Pancreas (tissue), 10 donors: ENCODE data around the gene EBF3. TPM values are rescaled to one million over a fixed set of nuclear protein-coding genes. Genes with fewer than 3 reads are reported as not detected.

Source experiments
- ATAC-seq, 4 donors: fragments of 200-7000 bp; cut with Tn5 transposase; one replicate each; pipeline versions ENCODE4 v1.8.0 to v1.9.1; 2020; ENCODE audit warnings: mild to moderate bottlenecking in 4 of 4, moderate library complexity in 4 of 4
- DNase-seq, 6 donors: peaks; one replicate each; pipeline ENCODE4 v3.0.0-alpha.2; 2020
- FAIRE-seq: peaks from 2 replicates; lab custom pipeline; 2012; peaks lifted over from hg19 to GRCh38; lab: Jason Lieb, UNC
- H3K27ac ChIP-seq, 4 donors: fragments of 200-600 bp; sonication (generic); 1 replicate in 3 of 4; 2 replicates in 1 of 4; pipeline versions ENCODE4 v1.5.0 to v1.8.0; 2020
- H3K27me3 ChIP-seq, 4 donors: fragments of 200-600 bp; one replicate each; pipeline ENCODE4 v1.8.0; 2021
- H3K36me3 ChIP-seq, 3 donors: fragments of 200-600 bp; sonication (generic) in 1 of 3; one replicate each; pipeline versions ENCODE4 v1.5.0 to v1.8.0; 2020 to 2021
- H3K4me1 ChIP-seq, 3 donors: fragments of 200-600 bp; one replicate each; pipeline ENCODE4 v1.8.0; 2021
- H3K4me3 ChIP-seq, 4 donors: fragments of 200-600 bp; sonication (generic) in 2 of 4; one replicate each; pipeline versions ENCODE4 v1.5.0 to v1.8.0; 2020 to 2021
- H3K9me3 ChIP-seq, 4 donors: fragments of 200-600 bp; one replicate each; pipeline ENCODE4 v1.8.0; 2021
- CTCF ChIP-seq, 4 donors: fragments of 200-600 bp; sonication (generic) in 3 of 4; IDR thresholded peaks; one replicate each; pipeline versions ENCODE4 v1.5.0 to v1.8.0; 2021; ENCODE audit warnings: antibody characterized with exemption in 4 of 4
- WGBS, 2 donors: extraction: QIAGEN DNeasy Blood & Tissue Kit; methylation state at CpG; one replicate each; pipeline ENCODE4 v1.1.7; 2013; 5-methylcytosine and 5-hydroxymethylcytosine counted together
- intact Hi-C, 3 donors: fragments of 100-400 bp; cut with DNase I; formaldehyde crosslinking; loops; one replicate each; pipeline versions ENCODE4 v1.11.1 to v1.14.2; 2022
- polyA plus RNA-seq, 2 donors: library from polyadenylated mRNA; stranded (reverse); fragments of 200-250 nt; gene quantifications; one replicate each; pipeline ENCODE4 v1.2.3, GENCODE V29; 2013
- total RNA-seq, 6 donors: library from RNA; stranded (reverse); fragmentation: NEBNext Ultra II Directional in 4 of 6; extraction: Animal tissue kit (Norgen Biotek cat#: 25700) in 4 of 6; gene quantifications; one replicate each; pipeline versions ENCODE4 v1.2.1 to v1.2.4, GENCODE V29; 2021 to 2023
- donor health status: healthy with polysubstance abuse.
- donor health status: DM: no; HTN: no; CAD: no; lungs with moderate emphysema.
- donor health status: DM: no; HTN: no; CAD: no.
- donor health status: control.
- donor health status: control.
- donor health status: Bipolar disorder and iron deficiency.
- donor health status: DM: yes; HTN: yes; CAD: no.
- donor health status: DM: no; HTN: no; CAD: no.
- donor health status: DM: no; HTN: no; CAD: no.
- donor health status: DM: yes; HTN: yes; CAD: no.

Gene EBF3
- total and polyA plus RNA-seq, 8 donors: 0.47 to 1.5 (median 1.1) TPM

DNA sequence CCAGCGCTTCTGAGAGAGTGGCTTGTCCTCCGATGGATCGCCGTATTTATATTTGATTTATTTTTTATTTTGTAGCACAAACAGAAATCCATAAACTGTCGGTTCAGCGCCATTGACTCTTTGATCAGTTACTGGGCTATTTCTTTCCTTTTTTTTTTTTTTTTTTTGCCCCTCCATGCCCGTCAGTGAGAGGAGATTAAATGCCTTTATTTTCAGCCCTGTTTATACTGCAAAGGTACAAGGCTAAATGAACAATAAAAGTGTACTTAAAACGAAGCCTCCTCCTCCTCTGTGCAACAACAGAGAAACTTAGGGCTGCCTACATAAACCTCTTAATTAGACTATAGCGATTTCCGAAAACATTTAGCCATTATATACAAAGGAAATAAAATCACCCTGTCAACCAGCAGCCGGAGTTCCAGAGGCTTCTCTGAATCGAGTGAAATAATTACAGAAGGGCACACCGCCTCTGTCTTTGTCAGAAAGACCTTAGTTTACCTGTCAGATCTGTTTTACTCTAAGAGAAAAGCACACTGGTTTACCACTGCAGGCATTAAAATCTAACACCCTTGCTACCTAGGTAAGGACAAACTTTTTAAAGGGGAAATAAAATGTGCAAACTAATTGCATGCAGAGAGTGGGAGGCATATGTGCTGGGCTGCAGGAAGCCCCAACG is 3.5 kb downstream of the EBF3 start:
- DNase-seq: no peak
- 12 to 14% methylated on average over 14 of the region's 14 CpGs for WGBS, 2 donors
- H3K4me3 ChIP-seq: no peak overlapping the region
- peaks cover 23 to 89% (median 40%) of the 10 kb centered on the region in 4 donors for H3K27me3 ChIP-seq
- TF ChIP-seq CTCF (IDR thresholded peaks at IDR 0.05): no peak
- H3K36me3 ChIP-seq: no peaks in the 10 kb centered on the region
- no peak overlapping the region for H3K27ac ChIP-seq
- ATAC-seq: no peak
- no peak for FAIRE-seq
- peaks cover 0 to 6% (median 0%) of the 10 kb centered on the region in 3 donors for H3K4me1 ChIP-seq
- H3K9me3 ChIP-seq: no peaks in the 10 kb centered on the region
- intact Hi-C loops: no loop called here

GRCh38 chr10:129959544-129960480 is 4.3 kb downstream of the EBF3 start:
- H3K4me1 ChIP-seq: peaks cover 0 to 7% (median 0%) of the 10 kb centered on the region in 3 donors
- no peaks in the 10 kb centered on the region for H3K9me3 ChIP-seq
- 10 to 14% methylated on average over 47 to 83 of the region's 83 CpGs for WGBS, 2 donors
- TF ChIP-seq CTCF (IDR thresholded peaks at IDR 0.05): no peak
- FAIRE-seq (no peak), DNase-seq (no peak), ATAC-seq (no peak)
- no peaks in the 10 kb centered on the region for H3K36me3 ChIP-seq
- H3K4me3 ChIP-seq: peak overlapping the region in 1 of 4 donors; percentile 19
- intact Hi-C loops: no loop called here
- peaks cover 18 to 89% (median 40%) of the 10 kb centered on the region in 4 donors for H3K27me3 ChIP-seq
- no peak overlapping the region for H3K27ac ChIP-seq

DNA sequence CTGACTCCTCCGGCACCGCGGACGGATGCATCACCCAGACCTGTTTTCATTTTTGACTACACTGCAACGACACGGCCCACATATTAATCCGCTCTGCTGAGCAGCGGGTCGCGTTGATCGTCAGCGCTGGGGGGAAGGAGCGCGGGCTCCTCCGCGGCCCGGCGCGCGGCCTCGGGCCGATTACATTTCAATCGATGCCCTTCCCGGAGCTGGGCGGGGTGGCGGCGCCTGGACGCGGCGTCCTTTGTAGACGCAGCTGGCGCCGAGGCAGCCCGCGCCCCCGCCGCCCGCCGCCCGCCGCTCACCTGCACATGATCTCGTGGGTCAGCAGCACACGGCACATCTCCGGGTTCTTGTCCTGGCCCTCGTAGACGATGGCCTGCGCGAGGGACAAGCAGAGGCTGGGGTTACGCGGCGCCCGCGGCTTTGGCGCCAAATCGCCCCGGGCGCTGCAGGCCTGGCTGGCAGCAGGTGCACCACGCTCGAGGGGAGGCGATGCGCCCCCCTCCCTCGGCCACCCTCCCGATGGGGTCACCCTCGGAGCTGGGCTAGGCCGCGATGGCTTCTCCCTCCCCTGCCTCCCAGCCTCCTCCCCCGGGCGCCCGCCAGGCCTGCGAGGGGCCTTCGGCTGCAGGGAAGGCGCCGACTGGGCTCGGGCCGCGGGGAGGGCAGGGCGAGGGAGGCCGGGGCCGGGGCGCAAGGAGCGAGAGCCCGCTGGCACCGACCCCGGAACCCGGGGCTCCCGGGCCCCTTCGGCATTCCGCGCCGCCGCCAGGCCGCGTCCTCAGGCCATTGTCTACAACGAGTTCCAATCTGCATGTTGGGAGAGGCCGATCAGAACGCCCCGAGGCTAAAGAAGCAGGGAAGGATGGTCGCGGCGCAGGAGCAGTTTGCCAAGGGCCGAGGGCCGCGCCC is 5.2 kb downstream of the EBF3 start:
- FAIRE-seq (no peak), DNase-seq (no peak), ATAC-seq (peak in 2 of 4 donors; percentile 11 to 13)
- intact Hi-C loops: no loop called here
- 7 to 11% methylated on average over 80 to 103 of the region's 103 CpGs for WGBS, 2 donors
- peaks cover 15 to 93% (median 42%) of the 10 kb centered on the region in 4 donors for H3K27me3 ChIP-seq
- H3K9me3 ChIP-seq: no peaks in the 10 kb centered on the region
- peak overlapping the region in 2 of 4 donors; percentile 3 to 19 for H3K4me3 ChIP-seq
- TF ChIP-seq CTCF (IDR thresholded peaks at IDR 0.05): no peak
- no peaks in the 10 kb centered on the region for H3K36me3 ChIP-seq
- no peak overlapping the region for H3K27ac ChIP-seq
- peaks cover 0 to 7% (median 0%) of the 10 kb centered on the region in 3 donors for H3K4me1 ChIP-seq

GRCh38 chr10:129958148-129958628 is 5.9 kb downstream of the EBF3 start:
- Histone ChIP-seq H3K27me3 (peaks cover 15 to 99% (median 42%) of the 10 kb centered on the region in 4 donors), H3K36me3 (no peaks in the 10 kb centered on the region), H3K9me3 (no peaks in the 10 kb centered on the region), H3K27ac (no peak overlapping the region), H3K4me3 (no peak overlapping the region), H3K4me1 (peaks cover 0 to 7% (median 0%) of the 10 kb centered on the region in 3 donors)
- FAIRE-seq: no peak
- DNase-seq: no peak
- 27 to 30% methylated on average over 16 of the region's 16 CpGs for WGBS, 2 donors
- TF ChIP-seq CTCF (IDR thresholded peaks at IDR 0.05): no peak
- intact Hi-C loops: no loop called here
- ATAC-seq: no peak
